ENCODE data around the gene MST1.

- no peak for TF ChIP-seq CTCF (IDR thresholded peaks at IDR 0.05)
- TF ChIP-seq POLR2A (IDR thresholded peaks at IDR 0.05): no peak
These were observed 18.4 kb downstream of the MST1 start for GRCh38 chr3:49670940-49671290.
